CD14-positive monocyte (primary cell): ENCODE measurements around the gene SOST. TPM values are rescaled to one million over a fixed set of nuclear protein-coding genes. Genes with fewer than 3 reads are reported as not detected.

Source experiments
- DNase-seq, 3 donors: peaks; one replicate each; pipeline ENCODE4 v3.0.0-alpha.2; 2011 to 2022
- H2AFZ ChIP-seq: 2 replicates; pipeline ENCODE4 v1.6.0; 2012; ENCODE audit warnings: mild to moderate bottlenecking, low read depth, low read length, inconsistent platforms; ENCODE audit not compliant: insufficient read depth, poor library complexity, severe bottlenecking
- H3K27ac ChIP-seq, 2 donors: 1 replicate in 1 of 2; 2 replicates in 1 of 2; pipeline ENCODE4 v1.5.1; 2012 to 2013; ENCODE audit warnings: low read length in 2 of 2, control low read depth in 1 of 2, inconsistent platforms in 1 of 2, low read depth in 1 of 2, mild to moderate bottlenecking in 1 of 2
- H3K27me3 ChIP-seq, 2 donors: one replicate each; pipeline versions ENCODE4 v1.6.0 to v1.6.1; 2011 to 2013; ENCODE audit warnings: low read length in 2 of 2; ENCODE audit not compliant: control insufficient read depth in 2 of 2, insufficient read depth in 2 of 2
- H3K36me3 ChIP-seq, 2 donors: replicated peaks in 1 of 2; 1 replicate in 1 of 2; 2 replicates in 1 of 2; pipeline versions ENCODE4 v1.5.1 to v1.6.1; 2012 to 2013; ENCODE audit warnings: low read length in 2 of 2, control low read depth in 1 of 2, inconsistent platforms in 1 of 2, mild to moderate bottlenecking in 1 of 2; ENCODE audit not compliant: insufficient read depth in 2 of 2, control insufficient read depth in 1 of 2
- H3K4me1 ChIP-seq, 2 donors: 1 replicate in 1 of 2; 2 replicates in 1 of 2; pipeline versions ENCODE4 v1.5.1 to v1.6.1; 2012 to 2013; ENCODE audit warnings: low read length in 2 of 2, control low read depth in 1 of 2, inconsistent platforms in 1 of 2, mild to moderate bottlenecking in 1 of 2, moderate library complexity in 1 of 2; ENCODE audit not compliant: insufficient read depth in 2 of 2, control insufficient read depth in 1 of 2
- H3K4me2 ChIP-seq: replicated peaks from 2 replicates; pipeline ENCODE3; 2012; ENCODE audit warnings: low read length, moderate library complexity, mild to moderate bottlenecking; ENCODE audit not compliant: poor library complexity, severe bottlenecking; ENCODE audit errors: extremely low read depth
- H3K4me3 ChIP-seq, 3 experiments: fragments of 200-600 bp in 1 of 3; sonication (generic) in 1 of 3; replicated peaks in 1 of 3; 1 replicate in 2 of 3; 2 replicates in 1 of 3; pipeline ENCODE4 v1.5.1; 2011 to 2013; ENCODE audit warnings: low read length in 3 of 3, mild to moderate bottlenecking in 3 of 3, control low read depth in 2 of 3, low read depth in 2 of 3, inconsistent platforms in 1 of 3, moderate library complexity in 1 of 3
- H3K79me2 ChIP-seq: 2 replicates; pipeline ENCODE4 v1.6.0; 2012; ENCODE audit warnings: mild to moderate bottlenecking, control low read depth, inconsistent platforms, low read length, moderate library complexity; ENCODE audit not compliant: insufficient read depth
- H3K9ac ChIP-seq: 2 replicates; pipeline ENCODE4 v1.6.0; 2017; ENCODE audit warnings: low read length, mild to moderate bottlenecking; ENCODE audit not compliant: insufficient read depth, poor library complexity, severe bottlenecking
- H3K9me3 ChIP-seq, 2 donors: replicated peaks in 1 of 2; 1 replicate in 1 of 2; 2 replicates in 1 of 2; pipeline versions ENCODE4 v1.5.1 to v1.6.1; 2012 to 2013; ENCODE audit warnings: low read length in 2 of 2, control low read depth in 1 of 2; ENCODE audit not compliant: control insufficient read depth in 1 of 2, insufficient read depth in 1 of 2
- H4K20me1 ChIP-seq: 2 replicates; pipeline ENCODE4 v1.6.0; 2012; ENCODE audit warnings: mild to moderate bottlenecking, low read length, control low read depth, moderate library complexity; ENCODE audit not compliant: insufficient read depth
- H3K27ac Mint-ChIP-seq, 7 donors: one replicate each; pipeline ENCODE4 v1.8.0; 2020; ENCODE audit warnings: mild to moderate bottlenecking in 7 of 7, mixed read lengths in 7 of 7, moderate library complexity in 6 of 7, inconsistent platforms in 2 of 7
- H3K27me3 Mint-ChIP-seq, 3 donors: one replicate each; pipeline ENCODE4 v1.8.0; 2021 to 2022; ENCODE audit warnings: low read depth in 3 of 3, mild to moderate bottlenecking in 3 of 3, mixed read lengths in 3 of 3, moderate library complexity in 3 of 3, inconsistent platforms in 1 of 3
- H3K36me3 Mint-ChIP-seq, 2 donors: one replicate each; pipeline ENCODE4 v1.8.0; 2020; ENCODE audit warnings: mixed read lengths in 2 of 2, inconsistent platforms in 1 of 2, mild to moderate bottlenecking in 1 of 2
- H3K4me1 Mint-ChIP-seq: one replicate; pipeline ENCODE4 v1.8.0; 2020; ENCODE audit warnings: mild to moderate bottlenecking, mixed read lengths
- H3K4me3 Mint-ChIP-seq, 2 donors: one replicate each; pipeline ENCODE4 v1.8.0; 2020; ENCODE audit warnings: mild to moderate bottlenecking in 2 of 2, mixed read lengths in 2 of 2, moderate library complexity in 1 of 2
- H3K9me3 Mint-ChIP-seq, 7 donors: one replicate each; pipeline ENCODE4 v1.8.0; 2020 to 2022; ENCODE audit warnings: mixed read lengths in 7 of 7, mild to moderate bottlenecking in 6 of 7, moderate library complexity in 6 of 7, inconsistent platforms in 2 of 7
- WGBS: methylation state at CpG from one replicate; pipeline ENCODE4 v1.1.5; 2013; ENCODE audit warnings: missing lambda C conversion rate; ENCODE audit not compliant: insufficient coverage; 5-methylcytosine and 5-hydroxymethylcytosine counted together
- intact Hi-C, 2 donors: fragments of 100-400 bp; cut with micrococcal nuclease; formaldehyde crosslinking; loops; one replicate each; pipeline versions ENCODE4 v1.15.0 to v1.15.1; 2023
- polyA plus RNA-seq, 3 donors: library from polyadenylated mRNA; depleted of rRNA in 1 of 3; unstranded in 2 of 3; stranded (reverse) in 1 of 3; fragments of 300-500 nt in 2 of 3; fragments of >200 nt in 1 of 3; fragmentation: Illumina TruSeq in 2 of 3; gene quantifications; 1 replicate in 2 of 3; 2 replicates in 1 of 3; pipeline ENCODE4 v1.2.3, GENCODE V29; 2012 to 2021
- TF ChIP-seq, protein P1 (sequence below): fragments of 200-600 bp; IDR thresholded peaks from one replicate; pipeline ENCODE4 v1.8.0; 2022; ENCODE audit warnings: antibody characterized with exemption, mild to moderate bottlenecking

SOST gene
- polyA plus RNA-seq, 3 donors: not detected

- H2AFZ ChIP-seq: no peak overlapping the region
- no peaks in the 10 kb centered on the region for H3K27me3 ChIP-seq
- H3K27me3 Mint-ChIP-seq: peaks cover 0 to 2% (median 2%) of the 10 kb centered on the region in 3 donors
- H3K9me3 ChIP-seq: no peaks in the 10 kb centered on the region
- no peak overlapping the region for H3K4me3 Mint-ChIP-seq
- H3K9ac ChIP-seq: no peak overlapping the region
- DNase-seq: no peak
- H4K20me1 ChIP-seq: no peaks in the 10 kb centered on the region
- H3K4me3 ChIP-seq: no peak overlapping the region
- no peaks in the 10 kb centered on the region for H3K36me3 Mint-ChIP-seq
- intact Hi-C loops: no loop called here
- no peak overlapping the region for H3K4me2 ChIP-seq
- H3K36me3 ChIP-seq: no peaks in the 10 kb centered on the region
- 62% methylated on average over 4 of the region's 6 CpGs for WGBS
- TF ChIP-seq, protein P1, sequence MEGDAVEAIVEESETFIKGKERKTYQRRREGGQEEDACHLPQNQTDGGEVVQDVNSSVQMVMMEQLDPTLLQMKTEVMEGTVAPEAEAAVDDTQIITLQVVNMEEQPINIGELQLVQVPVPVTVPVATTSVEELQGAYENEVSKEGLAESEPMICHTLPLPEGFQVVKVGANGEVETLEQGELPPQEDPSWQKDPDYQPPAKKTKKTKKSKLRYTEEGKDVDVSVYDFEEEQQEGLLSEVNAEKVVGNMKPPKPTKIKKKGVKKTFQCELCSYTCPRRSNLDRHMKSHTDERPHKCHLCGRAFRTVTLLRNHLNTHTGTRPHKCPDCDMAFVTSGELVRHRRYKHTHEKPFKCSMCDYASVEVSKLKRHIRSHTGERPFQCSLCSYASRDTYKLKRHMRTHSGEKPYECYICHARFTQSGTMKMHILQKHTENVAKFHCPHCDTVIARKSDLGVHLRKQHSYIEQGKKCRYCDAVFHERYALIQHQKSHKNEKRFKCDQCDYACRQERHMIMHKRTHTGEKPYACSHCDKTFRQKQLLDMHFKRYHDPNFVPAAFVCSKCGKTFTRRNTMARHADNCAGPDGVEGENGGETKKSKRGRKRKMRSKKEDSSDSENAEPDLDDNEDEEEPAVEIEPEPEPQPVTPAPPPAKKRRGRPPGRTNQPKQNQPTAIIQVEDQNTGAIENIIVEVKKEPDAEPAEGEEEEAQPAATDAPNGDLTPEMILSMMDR: no peak
- H3K27ac ChIP-seq: no peak overlapping the region
- peaks cover 21% of the 10 kb centered on the region for H3K4me1 Mint-ChIP-seq
- H3K4me1 ChIP-seq: peaks cover 16 to 21% of the 10 kb centered on the region in 2 donors
- peaks cover 0 to 7% (median 0%) of the 10 kb centered on the region in 7 donors for H3K9me3 Mint-ChIP-seq
- H3K79me2 ChIP-seq: no peaks in the 10 kb centered on the region
- H3K27ac Mint-ChIP-seq: no peak overlapping the region
Observed at GRCh38 chr17:43723697-43724359, 34.8 kb downstream of the SOST start.

- no peak overlapping the region for H3K4me3 ChIP-seq
- peaks cover 16 to 21% of the 10 kb centered on the region in 2 donors for H3K4me1 ChIP-seq
- Mint-ChIP-seq H3K36me3 (no peaks in the 10 kb centered on the region), H3K4me3 (no peak overlapping the region), H3K4me1 (peaks cover 21% of the 10 kb centered on the region), H3K27me3 (peaks cover 0 to 2% (median 2%) of the 10 kb centered on the region in 3 donors), H3K9me3 (peaks cover 0 to 7% (median 0%) of the 10 kb centered on the region in 7 donors), H3K27ac (peak overlapping the region in 1 of 7 donors; percentile 54)
- no peaks in the 10 kb centered on the region for H3K79me2 ChIP-seq
- no peaks in the 10 kb centered on the region for H3K36me3 ChIP-seq
- no peak overlapping the region for H3K4me2 ChIP-seq
- H3K9me3 ChIP-seq: no peaks in the 10 kb centered on the region
- intact Hi-C loops: no loop called here
- no peaks in the 10 kb centered on the region for H3K27me3 ChIP-seq
- WGBS: 100% methylated on average over 6 of the region's 8 CpGs
- H3K27ac ChIP-seq: no peak overlapping the region
- TF ChIP-seq, protein P1: no peak
- H2AFZ ChIP-seq: no peak overlapping the region
- DNase-seq: no peak
- no peak overlapping the region for H3K9ac ChIP-seq
- no peaks in the 10 kb centered on the region for H4K20me1 ChIP-seq
Observed at GRCh38 chr17:43722870-43723665, 35.5 kb downstream of the SOST start.
